CD4-positive, alpha-beta T cell treated with Interleukin-17A for 1 hour (primary cell): ENCODE data around the gene DNAJC6.

ENCODE experiments used
- DNase-seq: peaks from one replicate; pipeline ENCODE4 v3.0.0-alpha.2; 2020

The DNAJC6 gene

DNA sequence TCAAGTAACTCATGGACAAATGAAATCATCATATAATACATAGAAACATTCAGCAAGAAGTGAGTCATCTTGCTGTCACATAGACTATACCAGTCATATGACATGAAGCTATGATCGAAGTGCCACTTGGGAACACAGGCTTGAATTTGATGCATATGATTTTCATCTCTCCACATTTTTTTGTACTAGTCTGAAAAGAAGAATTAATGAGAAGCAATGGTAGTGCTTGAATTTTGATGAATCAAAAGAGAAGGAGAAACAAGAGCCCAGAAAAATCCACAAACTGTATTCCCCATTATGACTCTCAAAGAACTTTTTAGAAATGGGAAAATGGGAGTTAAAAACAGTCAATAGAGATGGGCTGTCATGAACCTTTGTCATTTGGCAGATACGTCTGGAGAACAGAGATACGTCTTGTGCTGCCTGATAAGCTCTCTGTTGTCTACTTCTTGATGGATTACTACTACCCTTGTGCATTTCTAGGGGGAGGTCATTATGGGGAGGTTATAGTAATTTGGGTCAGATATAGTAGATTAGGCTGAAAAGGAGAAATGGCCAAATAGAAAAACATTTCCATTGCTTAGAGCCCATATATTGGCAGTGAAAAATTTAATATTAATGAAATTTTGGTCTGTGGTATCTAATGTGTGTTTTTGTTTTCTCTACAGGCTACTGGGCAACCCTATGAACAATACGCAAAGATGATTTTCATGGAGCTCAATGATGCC lies 103.1 kb downstream of the DNAJC6 start:
- no peak for DNase-seq

DNA sequence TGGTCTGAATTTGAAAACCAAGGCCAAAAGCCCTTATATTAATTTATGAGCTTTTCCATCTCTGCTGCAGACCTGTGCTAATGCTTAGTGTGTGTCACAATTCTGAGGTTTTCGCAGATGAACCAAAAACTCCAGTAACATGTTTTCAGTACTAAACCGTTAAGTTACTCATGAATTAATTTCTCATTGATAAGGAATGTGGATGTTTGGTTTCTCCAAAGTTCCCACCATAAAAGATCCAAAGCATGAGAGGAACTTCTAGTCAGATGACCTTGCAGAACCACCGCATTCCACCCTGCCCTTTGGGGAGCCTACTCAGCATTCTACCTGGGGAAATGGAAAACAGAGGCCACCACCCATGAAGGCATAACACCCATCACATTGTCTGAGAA lies 103.6 kb downstream of the DNAJC6 start:
- DNase-seq, result no peak

DNA sequence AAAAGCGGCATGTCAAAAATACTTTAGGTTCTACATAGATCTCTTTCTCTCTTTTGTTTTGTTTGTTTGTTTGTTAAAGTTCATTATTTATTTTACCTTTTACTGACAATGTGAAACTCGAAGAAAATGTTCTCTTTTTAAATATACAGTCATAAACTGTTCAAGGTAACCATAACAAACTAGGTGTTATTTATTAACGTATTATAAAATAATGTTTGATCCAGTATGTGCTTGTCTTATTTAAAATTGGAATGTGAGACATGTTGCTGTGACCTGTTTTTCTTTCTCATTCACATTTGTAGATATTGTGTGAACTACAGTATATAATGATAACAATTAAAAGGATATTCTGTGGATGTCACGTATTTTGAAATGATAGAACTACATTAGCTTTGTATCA lies 105.2 kb downstream of the DNAJC6 start:
- no peak for DNase-seq

DNA sequence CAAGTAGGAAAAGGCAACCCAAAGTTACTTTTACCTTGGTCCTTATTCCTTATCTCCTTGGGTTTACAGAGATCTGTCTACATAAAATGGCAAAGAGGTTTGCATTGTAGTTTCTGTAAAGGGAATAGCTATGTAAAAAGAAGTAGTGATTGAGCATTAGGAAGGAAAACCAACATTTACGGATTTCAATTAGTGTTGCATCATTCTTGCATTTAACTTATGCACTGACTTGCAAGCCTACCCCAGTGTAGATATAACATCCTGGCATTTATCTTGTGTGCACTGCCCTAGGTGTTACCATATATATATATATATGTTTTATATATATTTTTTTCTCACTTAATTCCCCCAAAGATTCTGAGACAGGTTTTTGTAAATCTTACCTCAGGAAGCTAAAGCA lies 107.4 kb downstream of the DNAJC6 start:
- DNase-seq, result no peak

DNA sequence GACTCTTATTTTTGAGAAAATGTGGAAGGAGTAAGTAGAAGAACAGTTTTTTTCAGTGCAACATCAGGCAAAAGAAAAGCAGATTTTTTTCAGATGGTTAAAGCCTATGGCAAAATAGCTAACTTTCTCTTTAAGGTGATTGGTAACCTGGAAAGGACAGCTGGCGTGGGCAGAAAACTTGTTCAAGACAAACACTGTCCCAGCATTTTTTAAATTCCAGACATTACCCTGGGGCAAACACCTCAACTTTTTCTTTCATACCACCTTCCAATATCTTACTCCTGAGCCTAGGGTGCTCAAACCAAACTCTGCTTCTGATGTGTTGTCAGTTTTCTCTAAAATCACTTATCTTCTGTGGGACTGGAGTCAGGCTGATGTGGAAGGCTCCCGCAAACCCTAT lies 108.4 kb downstream of the DNAJC6 start:
- no peak for DNase-seq

DNA sequence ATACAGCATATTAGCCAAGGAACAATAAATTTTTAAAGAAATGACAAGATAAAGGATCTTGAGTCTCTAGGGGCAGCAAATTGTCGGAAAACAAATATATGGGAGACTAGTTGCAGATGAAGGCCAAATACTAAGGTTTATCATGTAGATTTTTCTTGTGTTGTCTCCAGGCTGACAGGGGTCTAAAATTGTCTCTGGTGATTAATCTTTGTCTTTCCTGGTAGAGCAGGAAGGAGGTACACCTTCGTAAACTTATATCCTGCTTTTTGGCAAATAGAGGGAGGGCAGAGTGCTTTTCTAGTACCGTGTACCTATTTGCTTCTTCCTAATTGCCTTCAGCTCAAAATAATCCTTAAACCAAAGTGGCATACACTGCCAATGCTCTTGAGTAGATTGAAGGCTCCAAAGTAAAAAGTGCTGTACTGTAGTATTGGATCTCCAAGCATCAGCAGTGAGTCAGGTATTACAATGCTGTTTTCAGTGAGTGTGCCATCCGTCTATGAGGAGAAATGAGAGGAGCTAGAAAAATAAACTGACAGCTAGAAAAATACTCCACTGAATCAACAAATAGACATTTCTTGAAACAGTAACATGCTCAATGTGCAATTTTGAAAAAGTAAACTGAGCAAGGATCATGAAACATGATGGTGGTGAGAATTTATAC lies 109.3 kb downstream of the DNAJC6 start:
- no peak for DNase-seq

DNA sequence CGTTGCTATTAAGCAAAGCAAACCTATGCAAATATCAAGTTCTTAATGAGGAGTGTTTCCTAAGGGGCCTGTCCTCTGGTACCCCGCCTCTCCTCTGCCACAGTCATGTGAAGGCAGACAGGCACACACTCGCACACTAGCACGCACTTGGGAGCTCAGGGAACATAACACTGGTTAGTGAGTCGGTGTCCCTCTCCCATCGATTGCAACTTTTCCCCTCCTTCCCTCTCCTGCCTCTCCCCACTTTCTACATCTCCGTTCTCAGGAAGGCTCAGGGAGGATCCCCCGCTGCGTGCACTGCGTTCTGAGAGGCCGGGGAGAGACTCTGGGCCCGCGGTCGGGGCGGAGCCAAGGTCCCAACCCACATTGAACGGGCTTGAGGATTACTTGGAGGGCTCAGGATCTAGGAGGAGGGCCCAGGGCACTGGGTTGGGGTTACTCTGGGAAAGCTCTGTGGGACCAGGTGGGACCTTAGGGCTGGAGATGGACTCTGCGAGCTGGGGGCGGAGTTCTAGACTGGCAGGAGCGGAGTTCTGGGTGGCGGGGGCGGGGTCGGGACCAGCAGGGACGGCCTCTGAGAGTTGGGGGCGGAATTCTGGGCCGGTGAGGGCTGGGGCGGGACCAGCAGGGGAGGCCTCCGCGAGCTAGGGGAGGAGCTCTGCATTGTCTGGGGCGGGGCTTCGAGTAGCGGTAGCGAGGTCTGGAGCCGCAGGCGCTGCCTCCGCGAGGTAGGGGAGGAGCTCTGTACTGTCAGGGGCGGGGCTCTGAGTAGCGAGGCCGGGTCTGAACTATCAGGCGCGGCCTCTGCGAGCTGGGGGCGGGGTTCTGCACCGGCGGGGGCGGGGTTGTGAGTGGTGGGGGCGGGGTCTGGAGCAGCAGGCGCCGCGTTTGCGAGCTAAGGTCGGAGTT lies 110.6 kb downstream of the DNAJC6 start:
- DNase-seq, result peak; percentile 99

DNA sequence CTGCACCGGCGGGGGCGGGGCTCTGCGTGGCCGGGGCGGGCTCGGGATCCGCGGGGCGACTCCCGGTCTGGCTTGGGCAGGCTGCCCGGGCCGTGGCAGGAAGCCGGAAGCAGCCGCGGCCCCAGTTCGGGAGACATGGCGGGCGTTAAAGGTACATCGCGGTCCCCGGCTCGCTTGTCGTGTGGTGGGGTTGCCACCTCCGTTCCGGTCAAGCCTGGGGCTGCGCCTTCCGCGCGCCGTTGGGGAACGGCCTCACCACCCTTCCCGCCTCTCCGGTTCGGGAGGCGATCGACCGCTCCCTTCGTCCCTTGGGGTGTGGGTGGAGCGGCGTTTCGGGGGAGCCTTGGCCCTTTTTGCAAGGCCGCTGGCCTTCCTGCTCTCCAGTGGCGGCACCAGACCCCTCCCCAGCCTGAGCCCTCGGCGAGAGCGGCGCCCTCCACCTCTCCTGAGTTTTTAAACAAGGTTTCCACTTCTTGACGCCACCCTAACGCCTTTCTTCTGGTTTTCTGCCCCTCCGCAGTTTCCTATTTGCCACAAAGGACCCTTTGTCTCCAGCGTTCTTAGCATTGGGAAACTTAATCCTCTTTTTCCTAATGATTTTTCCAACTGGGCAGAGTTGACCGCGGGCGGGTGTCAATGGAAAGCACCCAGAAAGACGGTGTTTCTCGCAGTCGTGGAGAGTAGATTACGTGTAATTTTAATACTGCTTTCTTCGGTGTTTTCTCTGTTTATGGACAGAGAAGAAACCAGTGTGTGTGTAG lies 111.4 kb downstream of the DNAJC6 start, which contains the start of the genes LEPR and LEPROT:
Gene LEPR (plus strand): TSS at position 79 of the 761 bp plus-strand sequence. CDS start 144,898 bp downstream, outside the sequence.
Gene LEPROT (plus strand): TSS at position 79 of the 761 bp plus-strand sequence. CDS start 57 bp downstream, at position 136.
- no peak for DNase-seq

DNA sequence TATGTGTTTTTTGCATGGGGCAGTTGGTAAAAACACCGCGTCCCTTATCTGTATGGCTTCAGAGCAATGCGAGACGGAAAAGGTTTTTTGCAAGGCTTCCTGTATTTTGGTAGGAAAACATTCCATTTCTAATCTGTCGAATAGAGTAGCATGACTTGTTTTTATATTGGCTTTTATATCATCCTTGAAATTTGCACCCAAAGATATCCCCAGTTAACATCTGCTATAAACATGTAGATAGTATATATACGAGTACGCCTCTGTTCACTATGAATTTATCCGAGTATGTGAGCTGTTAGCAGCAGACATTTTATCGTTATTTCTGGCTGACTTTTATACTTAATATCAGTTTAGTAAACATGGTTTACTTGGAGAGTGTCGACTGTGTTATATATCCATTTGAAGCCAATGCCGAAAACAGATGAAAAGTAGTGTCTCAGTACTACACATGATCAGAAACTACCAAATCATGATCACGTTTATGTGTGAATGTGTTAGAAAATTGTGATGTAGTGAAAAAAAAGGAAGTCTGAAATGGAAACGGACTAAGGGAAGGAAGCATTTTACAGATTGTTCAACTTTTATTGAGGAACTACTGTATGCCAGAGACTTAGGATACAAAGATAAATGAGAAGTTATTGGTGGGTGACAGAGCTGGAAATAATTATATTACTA lies 112.1 kb downstream of the DNAJC6 start:
- no peak for DNase-seq

DNA sequence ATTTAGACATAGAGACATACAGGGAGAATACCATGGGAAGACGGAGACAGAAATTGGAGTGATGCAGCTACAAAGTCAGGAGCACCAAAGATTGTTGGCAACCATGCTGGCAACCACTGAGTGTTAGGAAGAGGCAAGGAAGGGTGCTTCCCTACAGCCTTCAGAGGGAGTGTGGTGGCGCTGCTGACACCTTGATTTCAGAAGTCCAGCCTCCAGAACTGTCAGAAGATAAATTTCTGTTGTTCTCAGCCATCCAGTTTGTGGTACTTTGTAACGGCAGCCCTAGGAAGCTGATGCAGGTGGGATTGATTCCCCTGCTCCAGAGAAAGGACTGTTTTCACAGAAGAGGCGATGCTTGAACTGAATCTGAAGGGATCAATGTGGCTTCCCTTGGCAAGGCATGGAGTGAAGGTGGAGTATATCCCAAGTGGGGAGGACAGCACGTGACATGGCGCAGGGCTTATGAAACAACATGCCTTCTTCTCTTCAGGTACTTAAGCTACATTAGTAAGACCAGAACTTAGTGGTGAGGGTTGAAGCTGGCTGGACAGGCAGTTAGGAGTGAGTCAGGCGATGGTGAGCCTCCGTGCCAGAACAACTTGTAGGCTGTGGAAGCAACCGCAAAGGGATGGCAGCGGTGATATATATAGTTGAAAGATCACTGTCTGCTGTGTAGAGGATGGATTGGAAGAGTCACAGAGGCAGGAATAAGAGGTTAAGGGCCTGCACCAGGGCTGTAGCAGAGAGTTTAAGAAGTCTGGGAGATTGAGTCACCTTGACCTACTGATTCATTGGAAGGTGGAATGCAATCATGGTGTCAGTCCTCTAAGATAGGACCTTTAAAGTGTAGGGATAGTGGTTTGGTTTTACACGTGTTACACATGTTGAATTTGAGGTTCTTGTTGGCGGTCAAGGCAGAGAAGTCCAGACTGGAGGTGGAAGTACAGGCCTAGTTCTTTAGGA lies 113.2 kb downstream of the DNAJC6 start:
- DNase-seq, result no peak

DNA sequence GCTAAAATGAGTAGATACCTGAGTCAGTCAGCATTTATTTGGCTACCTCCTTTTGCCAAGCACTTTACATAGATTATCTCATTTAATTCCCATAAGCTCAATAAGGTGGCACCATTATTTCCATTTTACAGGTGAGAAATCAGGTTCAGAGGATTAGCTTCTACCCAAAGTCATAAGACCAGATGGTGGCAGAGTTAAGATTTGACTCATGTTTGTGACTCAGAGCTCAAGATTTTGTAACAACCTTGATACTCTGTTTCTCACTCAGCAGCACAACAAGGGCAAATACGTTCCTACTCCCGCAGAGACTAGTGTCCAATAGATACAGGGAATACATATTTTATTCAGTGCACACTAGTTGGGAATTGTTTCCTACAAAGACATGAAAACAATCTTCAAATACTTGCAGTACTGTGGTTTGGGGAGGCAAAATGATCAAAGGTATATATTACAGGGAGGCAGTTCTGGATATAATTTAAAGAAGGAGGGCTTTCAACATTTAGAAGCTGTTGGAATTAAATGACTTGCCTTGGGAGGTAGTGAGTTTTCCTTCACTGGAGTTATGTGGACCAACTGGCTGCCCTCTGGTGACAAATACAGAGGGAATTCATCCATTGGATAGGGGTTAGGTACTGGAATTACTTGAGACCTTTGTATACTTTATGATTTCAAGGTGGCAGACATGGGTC lies 114.7 kb downstream of the DNAJC6 start:
- DNase-seq, result no peak

DNA sequence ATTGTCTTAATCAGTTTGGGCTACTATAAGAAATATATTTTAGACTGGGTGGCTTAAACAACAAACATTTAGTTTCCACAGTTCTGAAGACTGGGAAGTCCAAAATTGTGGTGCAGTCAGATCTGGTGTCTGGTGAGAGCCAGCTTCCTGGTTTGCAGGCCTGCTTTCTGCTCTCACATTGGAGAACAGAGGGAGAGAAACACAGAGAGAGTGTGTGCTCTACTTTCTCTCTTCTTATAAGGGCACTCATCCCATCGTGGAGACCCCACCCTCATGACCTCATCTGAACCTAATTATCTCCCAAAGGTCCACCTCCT lies 115.2 kb downstream of the DNAJC6 start:
- no peak for DNase-seq

DNA sequence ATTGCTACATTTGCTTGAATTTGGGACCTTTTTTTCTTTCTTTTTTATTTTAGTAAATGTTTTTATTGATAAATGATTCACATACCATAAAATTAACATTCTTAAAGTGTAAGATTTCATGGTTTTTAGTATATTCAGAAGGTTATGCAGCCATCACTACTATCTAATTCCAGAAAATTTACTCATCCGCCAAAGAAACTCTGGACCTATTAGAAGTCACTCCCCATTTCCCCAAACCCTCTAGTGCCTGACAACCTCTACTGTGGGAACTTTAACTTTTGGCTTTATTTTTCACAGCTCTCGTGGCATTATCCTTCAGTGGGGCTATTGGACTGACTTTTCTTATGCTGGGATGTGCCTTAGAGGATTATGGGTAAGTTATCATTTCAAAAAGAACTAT lies 115.7 kb downstream of the DNAJC6 start:
- DNase-seq, result no peak

DNA sequence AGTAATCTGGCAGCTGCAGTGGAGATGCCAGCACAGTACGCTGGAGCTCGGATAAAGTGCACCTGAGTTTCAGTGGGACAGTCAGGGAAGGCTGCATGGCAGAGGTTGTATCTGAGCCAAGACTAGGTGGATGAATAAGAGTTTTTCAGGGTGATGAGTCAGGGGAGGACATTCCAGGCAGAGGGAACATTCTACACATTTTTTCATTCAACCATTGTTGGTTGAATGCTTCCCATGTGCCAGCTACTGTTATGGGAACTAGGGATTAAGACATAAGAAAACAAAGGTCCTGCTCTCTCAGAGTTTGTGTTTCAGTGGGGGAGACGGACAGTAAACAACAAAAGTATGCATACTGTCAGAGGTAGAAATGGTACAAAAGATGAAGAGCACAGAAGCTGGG lies 116.4 kb downstream of the DNAJC6 start:
- DNase-seq, result no peak

DNA sequence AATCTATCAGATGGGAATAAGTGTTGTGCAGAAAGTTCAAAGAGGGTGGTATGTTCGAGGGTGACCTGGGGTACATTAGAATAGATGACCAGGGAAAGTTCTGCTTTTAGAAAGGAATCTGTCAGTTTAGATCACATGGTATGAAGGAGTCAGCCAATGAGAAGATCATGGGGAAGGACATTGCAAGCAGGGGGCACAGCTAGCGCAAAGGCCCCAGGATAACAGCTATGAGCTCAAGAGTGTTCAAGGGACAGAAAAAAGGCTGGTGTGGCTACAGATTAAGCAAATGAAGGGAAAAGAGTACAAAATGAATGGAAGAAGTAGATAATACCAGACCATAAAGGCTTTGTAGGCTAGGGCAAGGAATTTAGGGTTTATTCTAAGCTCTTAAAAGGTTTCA lies 119.7 kb downstream of the DNAJC6 start:
- no peak for DNase-seq

DNA sequence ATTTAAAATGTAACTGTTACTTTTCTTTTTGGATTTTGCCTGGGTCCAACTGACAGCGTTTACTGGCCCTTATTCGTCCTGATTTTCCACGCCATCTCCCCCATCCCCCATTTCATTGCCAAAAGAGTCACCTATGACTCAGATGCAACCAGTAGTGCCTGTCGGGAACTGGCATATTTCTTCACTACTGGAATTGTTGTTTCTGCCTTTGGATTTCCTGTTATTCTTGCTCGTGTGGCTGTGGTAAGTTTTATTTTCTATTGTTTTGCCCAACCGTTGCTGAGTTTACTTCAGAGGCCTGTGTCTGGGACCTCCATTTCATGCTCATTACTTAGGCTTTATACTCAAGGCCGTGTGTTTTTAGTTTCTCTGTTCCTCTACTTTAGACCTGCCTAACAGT lies 120.5 kb downstream of the DNAJC6 start:
- no peak for DNase-seq

DNA sequence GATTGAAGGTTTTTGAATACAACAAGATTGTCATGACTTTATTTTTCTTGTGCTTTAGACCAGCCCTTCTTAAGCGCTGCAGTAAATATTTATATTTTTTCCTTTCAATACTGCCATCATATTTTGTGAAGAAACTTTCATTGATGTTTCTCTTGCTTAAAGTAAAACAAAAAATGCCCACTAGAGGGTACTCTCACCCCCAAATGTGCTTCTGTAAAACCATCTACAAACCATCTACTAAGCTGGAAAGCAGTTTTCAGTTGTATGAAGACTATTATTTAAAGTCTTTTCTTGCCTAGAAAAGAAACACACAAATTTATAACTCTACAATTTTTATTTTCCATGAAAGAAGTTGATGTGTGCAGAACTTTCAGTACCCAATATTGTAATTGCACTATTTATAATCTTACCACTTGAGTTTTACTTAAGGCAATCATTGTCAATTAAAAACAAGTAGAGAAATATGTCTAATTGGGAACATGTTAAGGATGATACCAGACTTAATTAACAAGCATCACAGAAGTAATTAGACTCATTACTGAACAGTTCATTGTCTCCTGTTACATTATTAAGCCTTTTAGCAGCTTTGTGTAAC lies 121.9 kb downstream of the DNAJC6 start:
- DNase-seq, result peak; percentile 48

DNA sequence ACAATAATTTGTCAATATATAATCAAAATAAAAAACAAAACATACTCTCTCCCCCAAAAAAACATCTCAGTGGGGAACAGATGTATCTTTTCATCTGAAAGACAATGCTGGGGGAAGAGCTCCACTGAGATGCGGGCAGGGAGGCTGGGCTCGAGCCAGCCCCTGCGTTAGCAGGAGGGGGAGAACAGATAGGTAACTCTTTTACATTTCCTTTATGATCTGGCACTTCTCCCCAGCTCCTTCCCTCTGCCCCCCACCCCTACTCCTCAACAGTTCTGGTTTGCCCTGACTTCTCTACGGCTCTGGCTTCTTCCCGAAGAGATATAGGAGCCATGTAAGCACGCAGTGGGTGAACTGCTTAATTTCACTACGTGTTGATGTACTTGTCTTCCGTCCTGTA lies 123.6 kb downstream of the DNAJC6 start:
- DNase-seq, result no peak

DNA sequence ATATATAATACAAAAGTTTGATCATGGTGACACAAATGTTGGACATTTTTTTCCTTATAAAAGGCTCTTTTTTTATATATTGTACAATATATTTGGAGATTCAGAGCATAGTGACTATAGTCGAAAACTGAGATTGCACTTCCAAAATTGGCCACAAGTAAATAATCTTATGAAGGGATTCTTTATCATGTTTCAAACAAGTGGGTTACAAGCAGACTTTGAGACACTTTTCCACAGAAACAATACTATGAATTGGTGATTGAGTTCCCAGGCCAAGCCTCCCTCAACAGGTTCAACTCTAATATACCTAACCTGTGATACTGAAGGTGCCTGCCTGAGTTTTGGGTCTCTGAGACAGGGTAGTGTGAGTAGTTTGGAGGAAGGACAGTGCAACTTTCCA lies 124.9 kb downstream of the DNAJC6 start:
- DNase-seq, result no peak

DNA sequence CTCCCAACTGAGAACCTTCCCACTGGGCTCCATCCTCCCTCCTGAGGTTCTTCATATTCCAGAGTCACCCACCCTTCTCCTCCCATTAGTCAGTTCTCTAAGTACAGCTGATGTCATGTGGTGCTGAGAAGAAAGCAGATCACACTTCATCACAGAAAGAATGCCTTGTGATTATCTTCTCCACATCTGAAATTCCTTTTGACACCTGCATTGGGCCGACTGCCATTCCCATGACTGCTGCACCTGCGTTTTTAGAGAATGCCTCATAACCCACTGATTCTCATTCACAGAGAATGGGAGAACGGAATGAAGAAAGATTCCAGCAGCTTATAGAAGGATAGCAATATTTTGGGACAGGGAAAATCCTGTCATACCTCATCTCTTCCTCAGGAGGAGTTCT lies 125.4 kb downstream of the DNAJC6 start:
- no peak for DNase-seq
